Choroid plexus epithelial cell (primary cell): ENCODE measurements around the gene ELL2.

Experiments used
- DNase-seq: peaks from one replicate; pipeline ENCODE4 v3.0.0-alpha.2; 2010; ENCODE audit warnings: low read depth
- H3K4me3 ChIP-seq: 2 replicates; pipeline ENCODE4 v1.5.1; 2011; ENCODE audit warnings: low read depth, mild to moderate bottlenecking, control low read depth, low read length, moderate library complexity
- CTCF ChIP-seq: conservative IDR thresholded peaks from 2 replicates; pipeline ENCODE4 v1.5.1; 2011; ENCODE audit warnings: low read depth, mild to moderate bottlenecking, control low read depth, inconsistent platforms, low read length, moderate library complexity

Gene ELL2

GRCh38 chr5:95956900-95957293 is 4.8 kb downstream of the ELL2 start:
- DNase-seq = no peak
- H3K4me3 ChIP-seq = no peak overlapping the region
- no peak for TF ChIP-seq CTCF

DNA sequence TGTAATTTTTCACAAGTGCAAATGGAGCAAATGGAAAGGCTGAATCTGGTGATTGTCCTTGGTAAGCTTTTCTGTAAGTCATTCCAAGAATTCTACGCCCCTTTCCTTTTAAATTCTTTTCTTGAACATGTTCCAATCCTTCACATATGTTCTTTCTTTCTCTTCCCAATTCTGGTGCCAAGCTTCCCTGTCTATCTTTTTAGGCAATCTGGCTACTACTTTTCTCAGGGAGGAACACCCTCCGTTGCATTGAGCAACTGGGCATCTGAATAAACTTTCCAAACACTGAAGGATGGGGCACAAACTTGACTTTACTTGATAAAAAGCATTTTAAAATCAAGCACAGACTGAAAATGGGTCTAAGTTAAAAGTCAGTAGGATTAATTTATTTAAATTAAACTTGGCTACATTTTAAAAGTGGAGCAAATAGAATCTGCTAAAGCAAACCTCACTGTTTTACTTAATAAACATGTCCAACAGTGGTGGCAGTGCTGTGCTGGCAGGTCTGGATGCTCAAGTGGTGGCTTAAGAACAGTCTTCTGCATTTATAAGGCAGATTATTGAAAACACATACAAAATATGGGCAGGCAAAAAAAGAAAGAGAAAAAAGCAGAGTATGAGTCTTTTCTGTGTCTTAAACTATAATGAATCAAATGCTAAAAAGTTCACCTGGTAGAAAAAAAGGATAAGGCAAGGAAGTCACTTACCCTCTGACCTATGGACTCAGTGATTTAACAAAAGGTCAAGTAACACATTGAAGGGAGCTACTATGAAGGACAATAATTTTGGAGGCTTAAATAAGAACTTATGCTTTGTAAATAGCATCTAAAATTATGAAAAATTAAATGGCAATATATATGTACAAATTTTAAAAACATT is 5.4 kb downstream of the ELL2 start:
- no peak for TF ChIP-seq CTCF
- DNase-seq = peak; percentile 27
- no peak overlapping the region for H3K4me3 ChIP-seq

GRCh38 chr5:95954716-95955115 is 6.9 kb downstream of the ELL2 start:
- no peak overlapping the region for H3K4me3 ChIP-seq
- no peak for TF ChIP-seq CTCF
- DNase-seq = no peak

DNA sequence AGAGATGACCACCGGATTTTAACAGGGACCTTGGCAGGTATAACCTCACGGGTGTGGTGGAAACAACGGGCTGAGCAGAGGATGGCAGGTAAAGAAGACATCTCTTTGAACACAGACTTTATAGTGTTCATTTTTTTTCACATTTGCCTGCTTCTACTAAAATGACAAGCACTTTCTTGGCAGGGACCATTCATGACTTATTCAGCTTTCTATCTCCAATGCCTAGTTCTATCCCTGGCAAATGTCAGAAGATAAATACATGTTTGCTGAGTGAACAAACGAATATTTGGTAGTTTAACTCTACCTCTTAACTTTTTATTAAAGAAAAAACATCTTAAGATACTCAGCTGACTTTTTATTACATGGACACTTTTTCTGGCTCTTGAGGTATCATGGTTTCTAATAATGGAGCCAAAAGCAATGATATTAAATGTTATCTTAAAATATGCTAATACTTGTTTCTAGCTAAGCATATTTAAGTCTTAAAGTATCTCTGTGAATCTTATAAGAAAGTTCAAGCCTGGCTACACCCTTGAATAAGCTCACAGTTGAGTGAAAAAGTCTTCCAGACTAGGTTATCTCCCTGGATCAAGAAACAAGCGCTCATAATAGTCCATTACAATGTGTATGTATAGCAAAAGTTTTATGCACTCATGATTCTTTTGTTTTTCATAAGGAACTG is 8.5 kb downstream of the ELL2 start:
- no peak overlapping the region for H3K4me3 ChIP-seq
- TF ChIP-seq CTCF = no peak
- DNase-seq = no peak

DNA sequence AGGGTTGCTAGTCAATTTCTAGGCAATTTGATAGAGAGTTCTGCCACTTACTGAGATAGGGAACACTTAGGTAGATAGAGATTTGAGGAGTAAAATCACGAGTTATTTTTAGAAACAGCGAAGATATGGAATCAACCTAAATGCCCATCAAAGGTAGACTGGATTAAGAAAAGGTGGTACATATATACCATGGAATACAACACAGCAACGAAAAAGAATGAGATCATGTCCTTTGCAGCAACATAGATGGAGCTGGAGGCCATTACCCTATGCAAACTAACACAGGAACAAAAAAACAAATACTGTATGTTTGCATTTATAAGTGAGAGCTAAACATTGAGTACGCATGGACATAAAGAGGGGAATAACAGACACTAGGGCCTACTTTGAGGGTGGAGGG is 9.7 kb downstream of the ELL2 start:
- H3K4me3 ChIP-seq = no peak overlapping the region
- no peak for TF ChIP-seq CTCF

GRCh38 chr5:95949810-95950209 is 11.8 kb downstream of the ELL2 start:
- TF ChIP-seq CTCF = no peak
- H3K4me3 ChIP-seq = no peak overlapping the region

More for the DNA sequence above, 9.7 kb downstream of the ELL2 start:
- no peak for DNase-seq

More at GRCh38 chr5:95949810-95950209, 11.8 kb downstream of the ELL2 start:
- no peak for DNase-seq
